HAP-1 (cell line): ENCODE results near the gene SLX4.

Experiments
- DNase-seq, 2 experiments: peaks; one replicate each; pipeline ENCODE4 v3.0.0-alpha.2; 2016 to 2020; ENCODE audit warnings: low spot score in 2 of 2
- H3K27me3 ChIP-seq: fragments of 250-450 bp; sonication (Bioruptor Pico); 2 replicates; pipeline ENCODE4 v1.5.1; 2020; ENCODE audit warnings: low read depth, mild to moderate bottlenecking, moderate library complexity
- H3K36me3 ChIP-seq: fragments of 250-450 bp; sonication (Bioruptor Pico); replicated peaks from 2 replicates; pipeline ENCODE4 v1.5.1; 2020; ENCODE audit warnings: mild to moderate bottlenecking
- H3K4me1 ChIP-seq: fragments of 250-450 bp; sonication (Bioruptor Pico); 2 replicates; pipeline ENCODE4 v1.5.1; 2020; ENCODE audit warnings: mild to moderate bottlenecking
- H3K4me3 ChIP-seq: fragments of 250-450 bp; sonication (Bioruptor Pico); 2 replicates; pipeline ENCODE4 v1.5.1; 2020; ENCODE audit warnings: mild to moderate bottlenecking, moderate library complexity
- H3K9me3 ChIP-seq: fragments of 250-450 bp; sonication (Bioruptor Pico); 2 replicates; pipeline ENCODE4 v1.5.1; 2020; ENCODE audit warnings: mild to moderate bottlenecking, moderate library complexity
- in situ Hi-C: fragments of 300-500 bp; cut with MboI; formaldehyde crosslinking; loops from 3 replicates; pipeline ENCODE4 v1.14.3; 2020; ENCODE audit warnings: low sequenced_read_pairs, inconsistent platforms, mixed read lengths

The SLX4 gene

GRCh38 chr16:3590736-3591435 is 20.5 kb downstream of the SLX4 start:
- in situ Hi-C loops: no loop called here

GRCh38 chr16:3589991-3590701 is 21.3 kb downstream of the SLX4 start:
- no peaks in the 10 kb centered on the region for H3K9me3 ChIP-seq
- H3K4me1 ChIP-seq: no peaks in the 10 kb centered on the region
- H3K4me3 ChIP-seq: no peak overlapping the region
- no peaks in the 10 kb centered on the region; the same call in 1 of the 2 replicates for H3K36me3 ChIP-seq
- H3K27me3 ChIP-seq: no peaks in the 10 kb centered on the region
- no peak for DNase-seq
- in situ Hi-C loops: no loop called here

More at GRCh38 chr16:3590736-3591435, 20.5 kb downstream of the SLX4 start:
- Histone ChIP-seq H3K9me3 (no peaks in the 10 kb centered on the region), H3K4me3 (no peak overlapping the region), H3K27me3 (no peaks in the 10 kb centered on the region), H3K4me1 (no peaks in the 10 kb centered on the region), H3K36me3 (no peaks in the 10 kb centered on the region; the same call in 1 of the 2 replicates)
- no peak for DNase-seq

- H3K36me3 ChIP-seq: no peaks in the 10 kb centered on the region; the same call in 1 of the 2 replicates
- H3K4me3 ChIP-seq: no peak overlapping the region
- DNase-seq: no peak
- H3K27me3 ChIP-seq: no peaks in the 10 kb centered on the region
- H3K4me1 ChIP-seq: no peaks in the 10 kb centered on the region
- no peaks in the 10 kb centered on the region for H3K9me3 ChIP-seq
- in situ Hi-C loops: no loop called here
These were observed 21.9 kb downstream of the SLX4 start for GRCh38 chr16:3589441-3589921.

GRCh38 chr16:3589001-3589400 is 22.4 kb downstream of the SLX4 start:
- Histone ChIP-seq H3K4me1 (no peaks in the 10 kb centered on the region), H3K4me3 (no peak overlapping the region), H3K36me3 (no peaks in the 10 kb centered on the region; the same call in 1 of the 2 replicates), H3K27me3 (no peaks in the 10 kb centered on the region), H3K9me3 (no peaks in the 10 kb centered on the region)
- in situ Hi-C loops: no loop called here
- no peak for DNase-seq

GRCh38 chr16:3587547-3588110 is 23.8 kb downstream of the SLX4 start:
- in situ Hi-C loops: no loop called here
- no peak for DNase-seq
- Histone ChIP-seq H3K4me3 (no peak overlapping the region), H3K9me3 (no peaks in the 10 kb centered on the region), H3K4me1 (no peaks in the 10 kb centered on the region), H3K27me3 (no peaks in the 10 kb centered on the region), H3K36me3 (no peaks in the 10 kb centered on the region; the same call in 1 of the 2 replicates)

GRCh38 chr16:3584412-3584811 is 27.0 kb downstream of the SLX4 start:
- Histone ChIP-seq H3K27me3 (no peaks in the 10 kb centered on the region), H3K36me3 (no peaks in the 10 kb centered on the region; the same call in 1 of the 2 replicates), H3K9me3 (no peaks in the 10 kb centered on the region), H3K4me3 (no peak overlapping the region), H3K4me1 (no peaks in the 10 kb centered on the region)
- DNase-seq: no peak
- in situ Hi-C loops: no loop called here

GRCh38 chr16:3583303-3584038 is 27.9 kb downstream of the SLX4 start:
- no peaks in the 10 kb centered on the region for H3K4me1 ChIP-seq
- H3K36me3 ChIP-seq: no peaks in the 10 kb centered on the region; the same call in 1 of the 2 replicates
- no peak overlapping the region for H3K4me3 ChIP-seq
- H3K9me3 ChIP-seq: no peaks in the 10 kb centered on the region
- H3K27me3 ChIP-seq: no peaks in the 10 kb centered on the region
- no peak for DNase-seq
- in situ Hi-C loops: no loop called here

GRCh38 chr16:3582276-3583165 is 28.9 kb downstream of the SLX4 start:
- no peak overlapping the region for H3K4me3 ChIP-seq
- in situ Hi-C loops: no loop called here
- no peak for DNase-seq
- H3K36me3 ChIP-seq: no peaks in the 10 kb centered on the region; the same call in 1 of the 2 replicates
- H3K27me3 ChIP-seq: no peaks in the 10 kb centered on the region
- H3K4me1 ChIP-seq: no peaks in the 10 kb centered on the region
- no peaks in the 10 kb centered on the region for H3K9me3 ChIP-seq

- Histone ChIP-seq H3K9me3 (no peaks in the 10 kb centered on the region), H3K36me3 (no peaks in the 10 kb centered on the region; the same call in 1 of the 2 replicates), H3K4me1 (no peaks in the 10 kb centered on the region), H3K27me3 (no peaks in the 10 kb centered on the region), H3K4me3 (no peak overlapping the region)
- no peak for DNase-seq
- in situ Hi-C loops: no loop called here
These were observed 30.0 kb downstream of the SLX4 start for GRCh38 chr16:3581392-3581791.

- Histone ChIP-seq H3K4me1 (no peaks in the 10 kb centered on the region), H3K4me3 (no peak overlapping the region), H3K36me3 (no peaks in the 10 kb centered on the region; the same call in 1 of the 2 replicates), H3K9me3 (no peaks in the 10 kb centered on the region), H3K27me3 (no peaks in the 10 kb centered on the region)
- DNase-seq: no peak
- in situ Hi-C loops: no loop called here
These were observed 30.7 kb downstream of the SLX4 start for GRCh38 chr16:3580686-3581085.

GRCh38 chr16:3580251-3580651 is 31.2 kb downstream of the SLX4 start:
- Histone ChIP-seq H3K27me3 (no peaks in the 10 kb centered on the region), H3K4me3 (no peak overlapping the region), H3K9me3 (no peaks in the 10 kb centered on the region), H3K36me3 (no peaks in the 10 kb centered on the region; the same call in 1 of the 2 replicates), H3K4me1 (no peaks in the 10 kb centered on the region)
- DNase-seq: no peak
- in situ Hi-C loops: no loop called here

GRCh38 chr16:3579776-3580175 is 31.6 kb downstream of the SLX4 start:
- H3K27me3 ChIP-seq: no peaks in the 10 kb centered on the region
- H3K4me1 ChIP-seq: no peaks in the 10 kb centered on the region
- H3K4me3 ChIP-seq: no peak overlapping the region
- no peaks in the 10 kb centered on the region; the same call in 1 of the 2 replicates for H3K36me3 ChIP-seq
- no peak for DNase-seq
- no peaks in the 10 kb centered on the region for H3K9me3 ChIP-seq
- in situ Hi-C loops: no loop called here
